Stimulated activated CD8-positive, alpha-beta memory T cell treated with anti-CD3 and anti-CD28 coated beads, Interleukin-15, amount 100 ng/mL, for 1 hour (primary cell): ENCODE measurements around the gene KCNK2.

ENCODE experiments used
- DNase-seq: peaks from one replicate; pipeline ENCODE4 v3.0.0-alpha.2; 2020; ENCODE audit warnings: low read depth

KCNK2 gene

DNA sequence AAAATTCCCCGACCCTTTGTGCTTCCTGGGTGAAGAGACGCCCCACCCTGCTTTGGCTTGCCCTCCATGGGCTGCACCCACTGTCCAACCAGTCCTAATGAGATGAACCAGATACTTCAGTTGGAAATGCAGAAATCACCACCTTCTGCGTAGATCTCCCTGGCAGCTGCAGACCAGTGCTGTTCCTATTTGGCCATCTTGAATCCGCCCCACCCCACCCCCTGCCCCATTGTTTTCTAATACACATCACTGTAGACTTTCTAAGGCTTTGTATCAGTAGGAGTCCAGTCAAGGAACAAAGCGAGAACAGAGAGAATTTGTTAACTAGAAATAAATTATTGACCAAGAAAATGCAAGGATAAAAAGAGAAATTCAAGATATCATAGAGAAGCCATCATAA lies 178.2 kb downstream of the KCNK2 start:
- no peak for DNase-seq

DNA sequence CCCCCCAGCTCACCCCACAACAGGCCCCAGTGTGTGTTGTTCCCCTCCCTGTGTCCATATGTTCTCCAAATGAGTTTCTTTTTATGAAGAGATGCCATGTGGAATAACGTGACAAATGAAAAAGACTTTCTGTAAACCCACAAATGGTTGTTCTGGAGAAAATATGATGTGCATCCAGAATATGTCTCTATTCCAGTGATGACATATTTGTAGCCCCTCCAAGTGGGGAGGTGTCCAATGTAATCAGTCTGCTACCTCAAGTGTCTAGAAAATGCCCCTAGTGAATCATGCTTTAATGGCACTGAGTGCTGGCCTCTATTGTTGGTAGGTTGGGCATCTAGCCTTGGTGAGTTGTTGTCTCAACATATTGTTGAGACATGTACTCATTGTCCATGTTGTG lies 179.6 kb downstream of the KCNK2 start:
- no peak for DNase-seq

GRCh38 chr1:215263636-215264035 lies 181.1 kb downstream of the KCNK2 start:
- no peak for DNase-seq

DNA sequence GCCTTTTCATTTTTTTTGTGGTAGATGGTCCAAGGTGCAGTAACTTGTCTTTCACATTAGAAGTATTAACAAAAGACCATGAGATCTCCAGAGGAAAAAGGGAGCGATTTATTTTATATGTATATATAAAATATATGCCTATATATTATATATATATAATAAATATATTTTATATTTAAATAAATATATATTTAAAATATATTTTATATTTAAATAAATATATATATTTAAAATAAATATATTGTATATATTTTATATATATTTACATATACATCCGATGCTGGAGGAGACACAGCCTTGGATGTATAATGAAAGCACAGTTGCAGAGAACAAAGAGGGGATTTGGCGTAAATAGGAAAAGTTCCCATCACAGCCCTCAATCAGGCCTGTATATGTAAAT lies 182.1 kb downstream of the KCNK2 start:
- DNase-seq, result no peak

GRCh38 chr1:215267495-215267894 lies 185.0 kb downstream of the KCNK2 start:
- DNase-seq, result no peak

- no peak for DNase-seq
Observed at GRCh38 chr1:215269955-215270354, 187.4 kb downstream of the KCNK2 start.

DNA sequence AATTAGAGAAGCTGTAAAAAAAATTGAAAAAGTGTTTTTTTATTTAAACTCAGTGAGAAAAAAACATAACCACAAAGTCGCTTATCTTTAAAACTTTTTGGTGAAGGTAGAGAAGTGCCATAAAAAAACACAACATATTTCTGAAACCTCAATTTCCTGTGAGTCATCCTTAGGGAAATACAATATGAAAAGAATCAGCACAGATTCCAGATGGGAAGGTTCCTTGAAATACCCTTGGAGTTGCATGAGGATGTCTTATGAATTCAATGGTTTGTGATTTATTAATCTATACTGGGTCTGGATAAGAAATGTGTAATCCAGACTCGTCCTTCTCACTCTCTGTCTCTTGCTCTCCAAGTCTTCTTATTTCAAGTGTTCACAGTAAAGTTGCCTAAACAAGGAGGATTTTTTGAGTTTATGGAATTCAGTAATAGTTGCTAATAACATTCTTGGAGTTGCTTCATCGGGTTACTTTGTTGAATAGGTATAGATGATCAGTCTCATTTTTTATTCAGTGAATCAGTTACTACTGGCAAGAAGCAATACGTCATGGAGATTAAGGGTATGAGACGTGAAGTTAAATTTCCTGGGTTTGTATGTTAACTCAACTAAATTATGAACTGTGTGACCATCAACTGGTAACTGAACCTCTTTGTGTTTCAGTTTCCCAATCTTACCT lies 191.4 kb downstream of the KCNK2 start:
- no peak for DNase-seq

GRCh38 chr1:215276582-215276981 lies 194.0 kb downstream of the KCNK2 start:
- DNase-seq, result no peak

- no peak for DNase-seq
Observed at GRCh38 chr1:215277532-215277931, 195.0 kb downstream of the KCNK2 start.

GRCh38 chr1:215279682-215280081 lies 197.1 kb downstream of the KCNK2 start:
- no peak for DNase-seq

- no peak for DNase-seq
Observed at GRCh38 chr1:215282557-215282956, 200.0 kb downstream of the KCNK2 start.

- DNase-seq, result no peak
Observed at GRCh38 chr1:215285013-215285800, 202.7 kb downstream of the KCNK2 start.
